ENCODE results near the gene SREBF1.

SREBF1 gene

DNA sequence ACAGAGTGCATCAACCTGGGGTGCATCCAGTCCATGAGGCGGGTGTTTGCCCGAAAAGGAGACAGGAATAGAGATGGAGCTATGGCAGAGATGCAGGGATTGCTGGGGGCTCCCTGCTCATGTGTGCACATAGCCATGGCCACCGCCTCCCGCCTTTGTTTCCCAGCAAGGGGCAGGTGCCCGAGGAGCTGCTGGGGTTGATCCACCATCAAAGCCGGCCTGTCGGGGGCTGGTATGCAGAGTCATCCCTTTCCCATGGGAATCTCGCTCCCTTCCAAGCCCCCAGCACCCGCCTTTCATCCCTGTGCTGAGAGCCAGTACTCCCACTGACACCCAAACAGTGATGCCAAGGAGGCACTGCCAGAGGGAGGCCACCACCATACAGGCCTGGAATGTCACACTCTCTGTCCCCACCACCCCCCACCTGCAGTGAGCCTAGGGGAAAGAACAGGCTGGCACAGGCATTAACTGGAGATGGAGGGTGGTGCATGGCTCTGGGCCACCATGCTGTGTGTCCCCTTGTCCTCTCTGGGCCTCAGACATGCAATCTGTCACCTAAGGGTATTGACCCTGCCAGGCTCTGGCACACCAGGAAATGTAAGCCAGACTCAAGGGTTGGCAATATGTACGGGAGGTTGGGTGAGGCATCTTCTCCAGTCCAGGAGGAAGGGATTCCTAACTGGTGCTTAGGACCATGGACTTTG is 65.1 kb downstream of the SREBF1 start:
- TF ChIP-seq, protein P1, sequence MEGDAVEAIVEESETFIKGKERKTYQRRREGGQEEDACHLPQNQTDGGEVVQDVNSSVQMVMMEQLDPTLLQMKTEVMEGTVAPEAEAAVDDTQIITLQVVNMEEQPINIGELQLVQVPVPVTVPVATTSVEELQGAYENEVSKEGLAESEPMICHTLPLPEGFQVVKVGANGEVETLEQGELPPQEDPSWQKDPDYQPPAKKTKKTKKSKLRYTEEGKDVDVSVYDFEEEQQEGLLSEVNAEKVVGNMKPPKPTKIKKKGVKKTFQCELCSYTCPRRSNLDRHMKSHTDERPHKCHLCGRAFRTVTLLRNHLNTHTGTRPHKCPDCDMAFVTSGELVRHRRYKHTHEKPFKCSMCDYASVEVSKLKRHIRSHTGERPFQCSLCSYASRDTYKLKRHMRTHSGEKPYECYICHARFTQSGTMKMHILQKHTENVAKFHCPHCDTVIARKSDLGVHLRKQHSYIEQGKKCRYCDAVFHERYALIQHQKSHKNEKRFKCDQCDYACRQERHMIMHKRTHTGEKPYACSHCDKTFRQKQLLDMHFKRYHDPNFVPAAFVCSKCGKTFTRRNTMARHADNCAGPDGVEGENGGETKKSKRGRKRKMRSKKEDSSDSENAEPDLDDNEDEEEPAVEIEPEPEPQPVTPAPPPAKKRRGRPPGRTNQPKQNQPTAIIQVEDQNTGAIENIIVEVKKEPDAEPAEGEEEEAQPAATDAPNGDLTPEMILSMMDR (IDR thresholded peaks at IDR 0.05; ENCODE audit: low read depth, low read length), result no peak
- H3K4me3 ChIP-seq (replicated peaks in 1 of 2; ENCODE audit: low read depth in 2 of 2, low read length in 2 of 2), result no peak overlapping the region
- no peak for DNase-seq (ENCODE audit: low read depth in 2 of 2)

DNA sequence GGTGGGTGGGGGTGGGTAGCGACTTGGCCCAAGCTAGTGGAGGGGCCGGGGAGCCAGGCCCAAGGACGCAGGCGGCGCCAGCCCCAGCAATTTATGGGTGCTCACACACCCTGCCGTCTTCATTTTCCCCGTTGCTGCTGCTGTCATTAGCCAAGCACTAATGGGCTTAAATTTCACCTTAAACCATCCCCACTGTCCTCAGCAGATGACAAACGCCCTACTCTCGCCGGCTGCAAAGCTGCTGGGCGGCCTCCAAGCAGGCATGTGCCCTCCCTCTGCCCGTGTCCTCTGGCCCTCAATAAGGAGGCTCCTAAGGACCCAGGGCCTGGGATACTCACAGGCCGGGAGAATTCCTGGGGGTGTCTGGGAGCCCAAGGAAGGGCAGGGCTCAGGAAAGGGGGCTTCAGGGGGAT is 66.1 kb downstream of the SREBF1 start:
- no peak overlapping the region for H3K4me3 ChIP-seq (replicated peaks in 1 of 2; ENCODE audit: low read depth in 2 of 2, low read length in 2 of 2)
- DNase-seq (ENCODE audit: low read depth in 2 of 2), result no peak
- TF ChIP-seq, protein P1 (IDR thresholded peaks at IDR 0.05; ENCODE audit: low read depth, low read length), result no peak

DNA sequence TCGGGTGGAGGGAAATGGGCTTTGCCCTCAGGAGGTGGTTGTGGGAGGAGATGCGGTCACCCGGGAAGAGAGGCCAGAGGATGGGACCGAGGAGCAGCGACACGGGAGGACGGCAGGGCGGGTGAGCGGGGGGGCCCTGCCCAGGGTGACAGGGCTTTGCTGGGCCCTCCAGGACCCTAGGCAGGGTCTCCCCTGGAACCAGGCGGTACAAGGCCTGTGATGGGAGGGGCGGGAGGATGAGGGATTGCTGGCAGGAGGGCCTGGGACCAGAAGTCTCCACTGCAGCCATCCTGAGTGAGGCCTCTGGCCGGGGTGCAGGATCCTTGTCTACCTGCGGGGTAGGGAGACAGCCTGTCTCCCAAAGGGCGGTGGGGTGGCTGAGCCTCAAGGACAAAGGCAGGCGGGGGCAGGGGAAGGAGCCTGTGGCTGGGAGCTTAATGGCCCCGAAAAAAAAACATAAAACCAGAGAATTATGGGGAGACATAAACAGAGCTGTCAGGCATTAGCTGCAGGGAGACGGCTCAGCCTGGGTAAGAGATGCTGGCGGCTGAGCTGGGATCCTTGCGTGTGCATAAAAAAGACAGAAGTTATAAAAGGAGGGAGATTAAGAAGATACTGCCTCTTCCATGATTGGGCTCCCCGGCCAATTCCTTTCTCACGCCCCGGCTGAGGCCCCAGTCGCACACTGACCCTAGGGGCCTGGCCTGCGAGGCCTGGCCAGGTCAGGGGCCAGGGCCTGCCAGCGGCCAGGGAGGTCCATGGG is 66.7 kb downstream of the SREBF1 start:
- DNase-seq (ENCODE audit: low read depth in 2 of 2), result no peak
- H3K4me3 ChIP-seq (replicated peaks in 1 of 2; ENCODE audit: low read depth in 2 of 2, low read length in 2 of 2), result no peak overlapping the region
- TF ChIP-seq, protein P1 (IDR thresholded peaks at IDR 0.05; ENCODE audit: low read depth, low read length), result no peak

DNA sequence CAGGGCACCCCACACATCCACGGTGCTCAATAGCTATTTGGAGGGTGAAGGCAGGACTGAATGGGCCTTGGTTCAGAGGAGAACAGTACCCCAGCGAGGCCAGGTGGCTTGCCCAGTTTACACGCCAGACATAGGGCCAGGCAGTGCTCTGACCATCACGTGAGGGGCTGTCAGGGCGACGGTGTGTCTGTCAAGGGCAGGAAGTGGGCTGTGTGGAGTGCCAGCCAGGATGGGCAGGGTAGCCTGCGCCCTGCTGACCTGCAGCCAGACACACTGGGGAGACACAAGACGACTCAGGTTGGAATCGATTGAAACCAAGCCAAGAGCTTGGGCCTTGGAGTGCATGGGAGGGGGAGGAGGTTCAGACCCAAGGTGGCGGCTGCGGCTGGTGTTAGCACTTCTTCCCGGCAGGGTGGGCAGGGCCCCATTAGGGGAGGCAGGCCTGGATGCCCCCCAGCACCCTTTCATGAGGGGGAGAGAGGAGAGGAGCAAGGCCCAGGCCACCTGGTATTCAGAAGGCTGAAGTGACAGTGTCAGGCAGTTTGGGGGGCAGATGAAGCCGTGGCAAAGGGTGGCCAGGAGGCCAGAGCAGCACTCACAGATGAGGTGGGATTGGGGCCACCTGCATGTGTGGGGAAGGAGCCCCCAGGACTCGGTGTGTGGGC is 68.2 kb downstream of the SREBF1 start:
- TF ChIP-seq, protein P1 (IDR thresholded peaks at IDR 0.05; ENCODE audit: low read depth, low read length), result no peak
- no peak for DNase-seq (ENCODE audit: low read depth in 2 of 2)
- no peak overlapping the region for H3K4me3 ChIP-seq (replicated peaks in 1 of 2; ENCODE audit: low read depth in 2 of 2, low read length in 2 of 2)

DNA sequence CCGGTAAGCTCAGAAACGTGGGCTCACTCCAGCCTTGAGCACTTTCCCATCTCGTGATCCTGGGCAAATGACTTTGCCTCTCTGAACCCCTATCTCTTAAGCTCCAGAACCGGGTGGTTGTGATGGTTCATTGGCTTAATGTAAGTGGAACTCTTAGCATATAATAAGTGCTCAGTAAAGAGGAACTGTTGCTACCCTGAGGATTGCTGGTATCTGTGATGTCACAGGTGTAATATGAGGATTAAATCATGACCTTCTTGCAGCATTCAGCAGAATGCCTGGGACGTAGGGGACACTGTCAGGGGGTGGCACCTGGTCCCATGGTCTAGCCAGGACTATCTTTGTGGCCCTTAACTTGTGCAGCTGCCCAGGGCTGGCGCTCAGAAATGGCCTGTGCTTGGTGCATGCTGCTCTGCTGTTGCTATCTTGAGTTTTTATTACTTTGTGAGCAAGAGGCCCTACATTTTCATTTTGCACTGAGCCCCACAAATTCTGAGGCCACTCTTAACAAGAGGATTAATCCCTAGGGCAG is 68.8 kb downstream of the SREBF1 start:
- no peak overlapping the region for H3K4me3 ChIP-seq (replicated peaks in 1 of 2; ENCODE audit: low read depth in 2 of 2, low read length in 2 of 2)
- no peak for DNase-seq (ENCODE audit: low read depth in 2 of 2)
- TF ChIP-seq, protein P1 (IDR thresholded peaks at IDR 0.05; ENCODE audit: low read depth, low read length), result no peak

DNA sequence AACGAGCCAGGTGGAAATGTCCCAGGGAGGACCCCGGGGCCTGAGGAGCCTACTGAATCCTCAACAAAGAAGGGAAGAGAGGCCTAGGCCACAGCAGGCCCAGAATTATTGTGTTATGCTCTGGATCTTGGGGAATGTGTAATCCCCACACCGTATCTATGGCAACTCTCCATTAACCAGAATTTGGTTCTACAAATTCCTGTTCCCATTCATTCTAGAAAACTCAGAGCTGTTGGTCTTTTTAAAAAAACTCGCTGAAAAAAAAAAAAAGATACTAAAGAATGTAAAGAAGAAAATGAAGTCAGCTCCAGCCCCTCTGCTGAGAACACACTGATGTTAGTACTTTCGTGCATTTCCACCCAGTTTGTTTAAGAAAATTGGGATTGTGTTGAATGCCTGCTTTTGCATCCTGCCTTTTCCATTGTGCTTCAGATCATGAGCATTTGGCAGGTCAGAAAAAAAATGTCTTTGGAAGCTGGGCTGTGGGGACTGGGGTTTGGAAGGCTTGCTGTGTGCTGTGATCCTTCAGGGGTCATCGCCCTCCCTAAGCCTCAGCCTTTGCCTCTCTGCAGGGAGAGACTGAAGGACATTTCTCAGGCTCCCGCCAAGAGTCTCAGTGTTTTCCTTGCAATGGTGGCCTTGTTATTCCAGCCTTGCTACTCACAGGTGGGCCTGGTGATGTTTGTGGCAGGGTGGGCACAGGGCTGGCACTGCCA is 69.5 kb downstream of the SREBF1 start:
- no peak overlapping the region for H3K4me3 ChIP-seq (replicated peaks in 1 of 2; ENCODE audit: low read depth in 2 of 2, low read length in 2 of 2)
- DNase-seq (ENCODE audit: low read depth in 2 of 2), result no peak
- TF ChIP-seq, protein P1 (IDR thresholded peaks at IDR 0.05; ENCODE audit: low read depth, low read length), result no peak
